CD4-positive, alpha-beta T cell treated with Interleukin-2 at 100 ng/mL for 4 hours (primary cell): ENCODE data around the gene ARHGAP4.

Experiments used
- DNase-seq: peaks from one replicate; pipeline ENCODE4 v3.0.0-alpha.2; 2020; ENCODE audit warnings: low spot score

The ARHGAP4 gene

GRCh38 chrX:153867671-153868070 is 58.4 kb downstream of the ARHGAP4 start:
- no peak for DNase-seq

- DNase-seq: no peak
Measured at GRCh38 chrX:153867139-153867538, 58.9 kb downstream of the ARHGAP4 start.

GRCh38 chrX:153866302-153867019 is 59.6 kb downstream of the ARHGAP4 start:
- DNase-seq: no peak

GRCh38 chrX:153865685-153866084 is 60.4 kb downstream of the ARHGAP4 start:
- no peak for DNase-seq

GRCh38 chrX:153865321-153865580 is 60.8 kb downstream of the ARHGAP4 start:
- no peak for DNase-seq

GRCh38 chrX:153864561-153865320 is 61.3 kb downstream of the ARHGAP4 start:
- no peak for DNase-seq

- DNase-seq: no peak
Measured at GRCh38 chrX:153864101-153864500, 62.0 kb downstream of the ARHGAP4 start.

GRCh38 chrX:153863251-153863991 is 62.6 kb downstream of the ARHGAP4 start:
- DNase-seq: no peak

GRCh38 chrX:153862369-153863250 is 63.5 kb downstream of the ARHGAP4 start:
- DNase-seq: no peak

- DNase-seq: no peak
Measured at GRCh38 chrX:153861733-153862310, 64.2 kb downstream of the ARHGAP4 start.

- no peak for DNase-seq
Measured at GRCh38 chrX:153861151-153861550, 64.9 kb downstream of the ARHGAP4 start.
